ENCODE data around the gene C14orf132.

DNA sequence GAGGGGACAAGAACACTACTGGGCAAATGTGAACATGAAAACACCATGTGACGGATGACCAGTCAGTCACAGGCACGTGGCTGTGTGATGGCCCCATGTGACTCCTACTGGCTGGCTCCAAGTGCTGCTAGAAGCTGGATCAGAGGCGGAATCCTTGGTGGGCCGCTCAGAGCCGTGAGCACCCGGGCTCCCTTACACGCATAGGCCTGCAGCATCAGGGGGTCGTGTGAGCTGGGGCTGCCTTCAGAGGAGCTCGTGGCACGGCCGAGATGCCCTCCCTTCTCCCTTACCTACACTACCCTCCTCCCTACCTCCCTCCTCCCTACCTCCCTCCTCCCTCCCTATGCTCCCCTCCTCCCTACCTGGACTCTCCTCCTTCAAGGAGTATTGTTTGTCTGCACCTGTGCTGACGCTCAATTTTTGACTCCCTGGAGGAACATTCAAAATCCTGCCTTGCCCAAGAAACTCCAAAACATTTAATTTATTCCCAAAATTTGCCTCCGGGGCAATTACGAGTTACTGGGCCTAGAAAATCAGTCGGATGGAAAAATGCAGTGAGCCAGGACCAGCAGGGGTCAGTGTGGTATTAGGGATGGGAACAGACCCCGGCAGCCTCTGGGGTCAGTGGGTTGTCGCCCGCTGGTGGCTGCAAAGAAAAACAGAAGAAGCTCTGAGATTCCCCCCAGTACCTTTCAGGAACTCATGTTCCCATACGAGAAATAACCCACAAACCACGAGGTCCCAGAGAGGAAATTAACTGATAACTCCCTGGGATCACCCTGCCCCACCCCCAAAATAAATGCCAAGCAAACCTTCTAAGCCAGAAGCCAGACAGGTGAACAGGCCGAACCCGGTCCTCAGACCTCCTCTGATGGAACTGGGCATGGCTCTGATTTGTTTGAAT lies 61.3 kb downstream of the C14orf132 start:
- TF ChIP-seq, protein P1, sequence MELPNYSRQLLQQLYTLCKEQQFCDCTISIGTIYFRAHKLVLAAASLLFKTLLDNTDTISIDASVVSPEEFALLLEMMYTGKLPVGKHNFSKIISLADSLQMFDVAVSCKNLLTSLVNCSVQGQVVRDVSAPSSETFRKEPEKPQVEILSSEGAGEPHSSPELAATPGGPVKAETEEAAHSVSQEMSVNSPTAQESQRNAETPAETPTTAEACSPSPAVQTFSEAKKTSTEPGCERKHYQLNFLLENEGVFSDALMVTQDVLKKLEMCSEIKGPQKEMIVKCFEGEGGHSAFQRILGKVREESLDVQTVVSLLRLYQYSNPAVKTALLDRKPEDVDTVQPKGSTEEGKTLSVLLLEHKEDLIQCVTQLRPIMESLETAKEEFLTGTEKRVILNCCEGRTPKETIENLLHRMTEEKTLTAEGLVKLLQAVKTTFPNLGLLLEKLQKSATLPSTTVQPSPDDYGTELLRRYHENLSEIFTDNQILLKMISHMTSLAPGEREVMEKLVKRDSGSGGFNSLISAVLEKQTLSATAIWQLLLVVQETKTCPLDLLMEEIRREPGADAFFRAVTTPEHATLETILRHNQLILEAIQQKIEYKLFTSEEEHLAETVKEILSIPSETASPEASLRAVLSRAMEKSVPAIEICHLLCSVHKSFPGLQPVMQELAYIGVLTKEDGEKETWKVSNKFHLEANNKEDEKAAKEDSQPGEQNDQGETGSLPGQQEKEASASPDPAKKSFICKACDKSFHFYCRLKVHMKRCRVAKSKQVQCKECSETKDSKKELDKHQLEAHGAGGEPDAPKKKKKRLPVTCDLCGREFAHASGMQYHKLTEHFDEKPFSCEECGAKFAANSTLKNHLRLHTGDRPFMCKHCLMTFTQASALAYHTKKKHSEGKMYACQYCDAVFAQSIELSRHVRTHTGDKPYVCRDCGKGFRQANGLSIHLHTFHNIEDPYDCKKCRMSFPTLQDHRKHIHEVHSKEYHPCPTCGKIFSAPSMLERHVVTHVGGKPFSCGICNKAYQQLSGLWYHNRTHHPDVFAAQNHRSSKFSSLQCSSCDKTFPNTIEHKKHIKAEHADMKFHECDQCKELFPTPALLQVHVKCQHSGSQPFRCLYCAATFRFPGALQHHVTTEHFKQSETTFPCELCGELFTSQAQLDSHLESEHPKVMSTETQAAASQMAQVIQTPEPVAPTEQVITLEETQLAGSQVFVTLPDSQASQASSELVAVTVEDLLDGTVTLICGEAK (IDR thresholded peaks at IDR 0.05) = no peak
- TF ChIP-seq, protein P1 (CRISPR knock-in tag; IDR thresholded peaks at IDR 0.05) = no peak
- TF ChIP-seq RBBP5 (IDR thresholded peaks at IDR 0.05; ENCODE audit: borderline replicate concordance, insufficient read depth, low read length, poor library complexity, severe bottlenecking) = no peak
